Mesendoderm (in vitro differentiated cells): ENCODE results near the gene ARHGEF10L.

Source experiments
- DNase-seq: peaks from one replicate; pipeline ENCODE4 v3.0.0; 2013
- H2AK5ac ChIP-seq: 2 replicates; pipeline ENCODE4 v1.6.1; 2013; ENCODE audit warnings: low read length, inconsistent platforms
- H2BK120ac ChIP-seq: 2 replicates; pipeline ENCODE4 v1.6.1; 2013; ENCODE audit warnings: low read depth, mild to moderate bottlenecking, low read length, moderate library complexity, mixed read lengths
- H2BK15ac ChIP-seq: replicated peaks from 2 replicates; pipeline ENCODE4 v1.6.1; 2013; ENCODE audit warnings: low read depth, mild to moderate bottlenecking, moderate library complexity
- H2BK5ac ChIP-seq: 2 replicates; pipeline ENCODE4 v1.6.1; 2013; ENCODE audit warnings: low read length, inconsistent platforms
- H3K18ac ChIP-seq: 2 replicates; pipeline ENCODE4 v1.6.1; 2013; ENCODE audit warnings: mild to moderate bottlenecking, low read length, mixed read lengths
- H3K23ac ChIP-seq: one replicate; pipeline ENCODE4 v1.6.1; 2013; ENCODE audit warnings: low read length
- H3K27ac ChIP-seq: 2 replicates; pipeline ENCODE4 v1.5.1; 2013; ENCODE audit warnings: low read depth, mild to moderate bottlenecking, inconsistent platforms, low read length, moderate library complexity
- H3K27me3 ChIP-seq: 2 replicates; pipeline ENCODE4 v1.6.1; 2013; ENCODE audit warnings: low read length, control low read depth, mild to moderate bottlenecking, inconsistent platforms; ENCODE audit not compliant: insufficient read depth, poor library complexity
- H3K36me3 ChIP-seq: 2 replicates; pipeline ENCODE4 v1.6.1; 2013; ENCODE audit warnings: low read length, inconsistent platforms; ENCODE audit not compliant: control insufficient read depth, insufficient read depth
- H3K4ac ChIP-seq: one replicate; pipeline ENCODE4 v1.6.1; 2013; ENCODE audit warnings: low read depth, mild to moderate bottlenecking, low read length, moderate library complexity
- H3K4me1 ChIP-seq: 2 replicates; pipeline ENCODE4 v1.6.1; 2013; ENCODE audit warnings: low read depth, low read length, inconsistent platforms; ENCODE audit not compliant: control insufficient read depth
- H3K4me2 ChIP-seq: 2 replicates; pipeline ENCODE4 v1.6.1; 2013; ENCODE audit warnings: low read length
- H3K4me3 ChIP-seq: 2 replicates; pipeline ENCODE4 v1.5.1; 2013; ENCODE audit warnings: mild to moderate bottlenecking, low read length
- H3K56ac ChIP-seq: one replicate; pipeline ENCODE4 v1.6.1; 2013; ENCODE audit warnings: low read length
- H3K79me1 ChIP-seq: 2 replicates; pipeline ENCODE4 v1.6.1; 2013; ENCODE audit warnings: low read length, inconsistent platforms
- H3K79me2 ChIP-seq: 2 replicates; pipeline ENCODE4 v1.6.1; 2013; ENCODE audit warnings: mild to moderate bottlenecking, low read length; ENCODE audit not compliant: control insufficient read depth, insufficient read depth
- H3K9ac ChIP-seq: 2 replicates; pipeline ENCODE4 v1.6.1; 2013; ENCODE audit warnings: low read length, inconsistent platforms
- H4K5ac ChIP-seq: one replicate; pipeline ENCODE4 v1.6.1; 2013; ENCODE audit warnings: low read length
- H4K8ac ChIP-seq: one replicate; pipeline ENCODE4 v1.6.1; 2013; ENCODE audit warnings: low read depth, mild to moderate bottlenecking, control low read depth, low read length, moderate library complexity
- WGBS: extraction: QIAGEN DNeasy Blood & Tissue Kit; methylation state at CpG from one replicate; pipeline ENCODE4 v1.1.7; 2013; ENCODE audit warnings: low lambda C conversion rate, missing lambda C conversion rate; ENCODE audit not compliant: insufficient coverage; ENCODE audit errors: extremely low coverage; 5-methylcytosine and 5-hydroxymethylcytosine counted together

The ARHGEF10L gene

GRCh38 chr1:17561247-17561548, 21.7 kb downstream of the ARHGEF10L start:
- Histone ChIP-seq H3K27me3 (no peaks in the 10 kb centered on the region), H3K27ac (no peak overlapping the region), H3K4me2 (no peak overlapping the region), H2BK120ac (no peak overlapping the region), H3K4ac (no peak overlapping the region), H3K79me2 (peaks cover 15% of the 10 kb centered on the region), H3K23ac (no peak overlapping the region), H3K36me3 (no peaks in the 10 kb centered on the region), H3K4me1 (peaks cover 7% of the 10 kb centered on the region), H4K8ac (no peak overlapping the region), H2AK5ac (no peak overlapping the region), H3K79me1 (peaks cover 10% of the 10 kb centered on the region), H3K56ac (no peak overlapping the region), H3K9ac (no peak overlapping the region), H3K4me3 (no peak overlapping the region), H2BK15ac (no peak overlapping the region), H4K5ac (no peak overlapping the region), H2BK5ac (no peak overlapping the region), H3K18ac (no peak overlapping the region)
- no peak for DNase-seq
- no CpG with 5 or more reads among the region's 8 CpGs for WGBS

- Histone ChIP-seq H2AK5ac (no peak overlapping the region), H2BK5ac (no peak overlapping the region), H3K79me1 (peaks cover 9% of the 10 kb centered on the region), H3K27ac (no peak overlapping the region), H3K4me2 (no peak overlapping the region), H3K56ac (no peak overlapping the region), H2BK15ac (no peak overlapping the region), H4K5ac (no peak overlapping the region), H3K4me1 (peaks cover 7% of the 10 kb centered on the region), H3K18ac (no peak overlapping the region), H3K23ac (no peak overlapping the region), H3K27me3 (no peaks in the 10 kb centered on the region), H2BK120ac (no peak overlapping the region), H4K8ac (no peak overlapping the region), H3K4ac (no peak overlapping the region), H3K79me2 (peaks cover 19% of the 10 kb centered on the region), H3K4me3 (no peak overlapping the region), H3K9ac (no peak overlapping the region), H3K36me3 (no peaks in the 10 kb centered on the region)
- WGBS, result no CpG with 5 or more reads among the region's 9 CpGs
- DNase-seq, result no peak
These were observed 22.1 kb downstream of the ARHGEF10L start for GRCh38 chr1:17561561-17561985.

GRCh38 chr1:17562375-17562774, 22.9 kb downstream of the ARHGEF10L start:
- Histone ChIP-seq H4K5ac (no peak overlapping the region), H3K56ac (no peak overlapping the region), H3K79me2 (peaks cover 20% of the 10 kb centered on the region), H3K4me3 (no peak overlapping the region), H3K36me3 (no peaks in the 10 kb centered on the region), H3K4ac (no peak overlapping the region), H3K4me1 (peaks cover 7% of the 10 kb centered on the region), H2BK120ac (no peak overlapping the region), H3K79me1 (peaks cover 10% of the 10 kb centered on the region), H3K23ac (no peak overlapping the region), H4K8ac (no peak overlapping the region), H3K9ac (no peak overlapping the region), H2BK15ac (no peak overlapping the region), H3K18ac (no peak overlapping the region), H2BK5ac (no peak overlapping the region), H3K27me3 (no peaks in the 10 kb centered on the region), H3K4me2 (no peak overlapping the region), H2AK5ac (no peak overlapping the region), H3K27ac (no peak overlapping the region)
- no CpG with 5 or more reads among the region's 5 CpGs for WGBS
- DNase-seq, result no peak

GRCh38 chr1:17563494-17564281, 24.2 kb downstream of the ARHGEF10L start:
- no peak for DNase-seq
- H2BK5ac ChIP-seq, result no peak overlapping the region
- peaks cover 8% of the 10 kb centered on the region for H3K4me1 ChIP-seq
- no peak overlapping the region for H2BK120ac ChIP-seq
- no peak overlapping the region for H4K8ac ChIP-seq
- H3K27ac ChIP-seq, result no peak overlapping the region
- no peak overlapping the region for H3K4ac ChIP-seq
- H3K4me3 ChIP-seq, result no peak overlapping the region
- H3K36me3 ChIP-seq, result no peaks in the 10 kb centered on the region
- H3K79me1 ChIP-seq, result peaks cover 12% of the 10 kb centered on the region
- no peaks in the 10 kb centered on the region for H3K27me3 ChIP-seq
- no peak overlapping the region for H4K5ac ChIP-seq
- no peak overlapping the region for H3K56ac ChIP-seq
- no peak overlapping the region for H3K9ac ChIP-seq
- no peak overlapping the region for H3K23ac ChIP-seq
- no peak overlapping the region for H3K18ac ChIP-seq
- H3K79me2 ChIP-seq, result peaks cover 24% of the 10 kb centered on the region
- no peak overlapping the region for H2AK5ac ChIP-seq
- no CpG with 5 or more reads among the region's 8 CpGs for WGBS
- H2BK15ac ChIP-seq, result no peak overlapping the region
- no peak overlapping the region for H3K4me2 ChIP-seq

GRCh38 chr1:17564458-17565393, 25.2 kb downstream of the ARHGEF10L start:
- H2AK5ac ChIP-seq, result no peak overlapping the region
- H3K23ac ChIP-seq, result no peak overlapping the region
- H4K5ac ChIP-seq, result no peak overlapping the region
- no peak overlapping the region for H3K18ac ChIP-seq
- H3K4me3 ChIP-seq, result no peak overlapping the region
- no peak overlapping the region for H2BK5ac ChIP-seq
- peaks cover 12% of the 10 kb centered on the region for H3K79me1 ChIP-seq
- H3K79me2 ChIP-seq, result peaks cover 21% of the 10 kb centered on the region
- no peaks in the 10 kb centered on the region for H3K27me3 ChIP-seq
- H2BK15ac ChIP-seq, result no peak overlapping the region
- no peak overlapping the region for H3K4me2 ChIP-seq
- H2BK120ac ChIP-seq, result no peak overlapping the region
- no peak overlapping the region for H4K8ac ChIP-seq
- peak overlapping the region; percentile 20 for H3K56ac ChIP-seq
- H3K27ac ChIP-seq, result no peak overlapping the region
- no peak overlapping the region for H3K9ac ChIP-seq
- WGBS, result no CpG with 5 or more reads among the region's 16 CpGs
- H3K4me1 ChIP-seq, result peaks cover 15% of the 10 kb centered on the region
- H3K36me3 ChIP-seq, result no peaks in the 10 kb centered on the region
- H3K4ac ChIP-seq, result no peak overlapping the region
- no peak for DNase-seq
